Non-pigmented ciliary epithelial cell (primary cell): ENCODE results near the gene RTN4R.
"Not testable (repeated sequence)": the region's sequence is repeated elsewhere in the genome, so short reads cannot be mapped to it uniquely, and the experiment has no call there.

Experiments
- DNase-seq: peaks from one replicate; pipeline ENCODE4 v3.0.0-alpha.2; 2010; ENCODE audit warnings: low read depth

Gene RTN4R

DNA sequence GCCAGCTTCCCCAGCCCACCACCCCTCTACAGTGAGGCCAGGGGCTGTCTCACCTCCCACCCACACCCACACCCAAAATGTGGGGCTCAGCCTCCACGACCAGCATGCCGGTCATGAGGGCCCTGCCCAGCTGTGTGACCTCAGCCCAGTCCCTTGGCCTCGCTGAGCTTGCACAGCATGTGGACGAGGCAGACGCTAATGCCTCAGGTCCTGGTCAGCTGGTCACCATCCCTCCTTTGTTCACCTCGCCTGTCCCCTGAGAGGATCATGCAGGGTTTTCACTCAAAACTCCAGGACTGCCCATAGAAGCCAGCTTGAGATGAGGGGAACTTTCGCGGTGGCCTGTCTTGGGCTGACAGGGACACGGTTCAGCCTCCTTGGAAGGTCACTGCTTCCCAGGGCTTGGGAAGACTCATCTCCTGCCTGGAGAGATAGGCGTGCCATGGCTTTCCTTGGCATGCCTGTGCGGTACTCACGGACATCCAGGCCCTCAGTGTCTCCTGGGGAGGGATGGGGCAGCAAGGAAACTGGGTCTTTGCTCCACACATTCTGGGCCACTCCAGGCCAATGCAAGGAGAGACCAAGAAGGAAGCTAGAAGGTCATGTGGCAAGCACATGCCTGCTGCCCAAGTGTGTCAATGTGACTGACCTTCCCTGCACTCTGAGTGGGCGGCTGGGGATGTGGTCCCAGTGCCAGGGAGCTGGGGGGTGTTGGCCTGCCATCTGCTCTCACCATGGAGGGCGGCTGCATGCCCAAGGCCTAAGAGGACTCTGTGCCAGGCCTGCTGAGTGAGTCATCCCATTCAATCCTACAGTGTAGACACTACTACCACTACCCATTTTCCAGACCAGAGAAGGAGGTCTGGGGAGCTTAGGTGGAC is 3.2 kb upstream of the RTN4R start:
- DNase-seq = no peak

DNA sequence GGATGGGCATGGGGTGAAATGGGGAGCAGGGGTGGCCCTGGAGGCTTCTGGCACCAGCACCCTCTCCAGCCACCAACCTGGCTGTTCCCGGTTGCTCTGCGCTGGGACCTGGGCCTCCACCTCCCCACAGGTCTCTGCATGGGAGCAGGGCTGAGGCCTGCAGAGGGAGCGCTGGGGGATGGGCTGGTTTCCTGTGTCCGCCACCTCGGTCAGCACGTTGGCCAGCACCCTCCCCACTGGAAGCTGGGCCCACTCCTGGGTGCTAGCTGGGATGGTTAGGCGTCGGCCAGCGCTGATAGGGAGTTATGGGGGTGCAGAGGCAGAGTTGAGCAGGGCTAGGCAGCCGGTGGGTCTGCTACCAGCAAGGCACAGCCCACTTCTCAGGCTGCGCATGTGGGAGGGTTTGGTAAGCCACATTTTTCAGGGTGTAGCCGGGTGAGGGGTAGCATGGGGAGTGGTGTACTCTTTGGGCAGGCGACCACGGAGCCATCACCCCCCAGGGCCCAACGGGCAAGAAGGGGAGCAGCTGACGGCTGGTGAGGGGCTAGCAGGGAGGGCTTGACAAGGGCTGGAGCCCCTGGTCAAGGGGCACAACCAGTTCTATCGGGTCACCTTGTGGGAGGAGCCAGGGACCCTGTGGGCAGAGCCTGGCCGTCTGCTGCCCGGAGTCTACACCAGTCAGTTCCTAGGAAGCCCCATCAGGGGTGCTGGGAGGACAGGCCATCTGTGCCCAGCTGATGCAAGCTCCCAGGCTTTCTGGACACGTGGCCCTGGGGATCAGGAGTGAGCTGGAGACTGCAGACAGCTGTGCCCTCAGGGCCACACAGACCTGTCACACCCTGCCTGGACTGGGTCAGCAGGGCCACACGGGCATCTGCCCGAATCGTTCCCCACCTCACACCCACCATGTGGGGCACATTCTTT is 2.3 kb upstream of the RTN4R start:
- DNase-seq = not testable (repeated sequence)

DNA sequence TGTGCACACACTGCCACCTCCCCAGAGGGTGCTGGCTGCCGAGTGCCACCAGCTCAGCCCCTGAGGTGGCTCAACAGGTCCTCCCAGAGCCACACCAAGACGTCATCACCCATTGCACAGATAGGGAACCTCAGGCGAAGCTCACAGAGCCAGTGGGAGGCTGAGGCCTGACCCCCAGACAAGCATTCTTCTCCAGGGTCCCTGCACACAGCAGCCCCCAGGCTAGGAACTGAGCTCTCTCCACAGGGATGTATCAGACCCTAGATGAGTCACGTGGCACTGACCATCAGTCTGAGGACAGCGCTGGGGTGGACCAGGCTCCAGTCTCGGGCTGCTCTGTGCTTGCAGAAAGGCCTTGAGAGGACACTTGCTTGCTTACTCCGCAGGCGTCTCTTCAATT is 1.6 kb upstream of the RTN4R start:
- not testable (repeated sequence) for DNase-seq

DNA sequence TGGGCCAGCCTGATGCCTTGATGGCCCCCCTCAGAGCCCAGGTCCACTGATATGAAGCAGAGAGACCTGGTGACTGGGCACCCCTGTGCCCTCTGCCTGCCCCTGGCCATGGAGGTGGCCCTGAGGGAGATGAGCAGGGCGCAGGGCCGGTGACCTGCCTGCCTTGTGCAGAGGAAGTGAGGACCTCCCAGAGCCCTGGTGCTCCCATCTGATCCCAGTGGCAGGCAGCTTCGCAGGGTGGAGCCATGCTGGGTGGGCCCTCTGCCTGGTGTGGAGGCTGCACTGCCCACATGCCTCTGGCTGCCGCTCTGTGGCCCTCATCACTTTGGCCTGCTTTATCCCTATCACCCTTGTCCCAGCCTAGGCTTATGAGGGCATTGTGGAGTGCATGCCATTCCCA is 1.1 kb upstream of the RTN4R start:
- DNase-seq = not testable (repeated sequence)

DNA sequence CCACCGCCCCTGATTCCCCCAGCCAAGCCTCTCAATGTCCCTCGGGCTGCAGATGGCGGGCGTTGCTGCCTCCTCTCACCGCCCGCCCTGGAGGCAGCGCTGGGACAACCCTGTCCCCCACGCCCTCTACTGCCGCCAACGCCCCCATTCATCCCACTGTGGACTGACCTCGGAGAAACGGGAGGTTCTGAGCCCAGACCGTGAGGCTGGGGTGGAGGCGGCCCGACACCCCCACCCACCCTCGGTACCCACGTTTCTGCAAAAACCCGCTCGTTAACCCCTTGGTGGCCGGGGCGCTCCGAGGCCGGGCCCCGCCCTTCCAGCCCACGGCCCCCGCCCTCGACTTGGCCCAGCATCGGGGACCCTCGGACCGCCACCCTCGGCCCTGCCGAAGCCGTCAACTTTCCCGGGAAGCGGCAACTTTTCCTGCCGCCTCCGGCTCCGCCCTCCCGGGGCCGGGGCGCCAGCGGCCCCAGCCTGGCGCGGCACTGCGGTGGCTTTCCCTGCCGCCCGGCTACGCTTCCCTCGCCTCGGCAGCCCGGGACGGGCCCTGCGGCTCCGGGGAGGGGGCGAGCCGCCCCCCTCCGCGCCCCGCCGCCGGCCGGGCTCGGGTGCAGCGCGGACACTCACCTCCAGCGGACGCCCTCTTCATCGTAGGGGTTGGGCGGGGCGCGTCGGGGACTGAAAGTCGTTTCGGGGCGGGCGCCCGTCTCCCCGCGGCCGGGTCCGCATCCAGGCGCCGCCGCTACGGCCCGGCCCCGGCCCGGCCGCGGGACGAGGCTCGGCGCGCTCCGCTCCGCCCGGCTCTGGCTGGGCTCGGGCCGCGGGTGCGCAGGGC is 458 bp downstream of the RTN4R start:
- no peak for DNase-seq

DNA sequence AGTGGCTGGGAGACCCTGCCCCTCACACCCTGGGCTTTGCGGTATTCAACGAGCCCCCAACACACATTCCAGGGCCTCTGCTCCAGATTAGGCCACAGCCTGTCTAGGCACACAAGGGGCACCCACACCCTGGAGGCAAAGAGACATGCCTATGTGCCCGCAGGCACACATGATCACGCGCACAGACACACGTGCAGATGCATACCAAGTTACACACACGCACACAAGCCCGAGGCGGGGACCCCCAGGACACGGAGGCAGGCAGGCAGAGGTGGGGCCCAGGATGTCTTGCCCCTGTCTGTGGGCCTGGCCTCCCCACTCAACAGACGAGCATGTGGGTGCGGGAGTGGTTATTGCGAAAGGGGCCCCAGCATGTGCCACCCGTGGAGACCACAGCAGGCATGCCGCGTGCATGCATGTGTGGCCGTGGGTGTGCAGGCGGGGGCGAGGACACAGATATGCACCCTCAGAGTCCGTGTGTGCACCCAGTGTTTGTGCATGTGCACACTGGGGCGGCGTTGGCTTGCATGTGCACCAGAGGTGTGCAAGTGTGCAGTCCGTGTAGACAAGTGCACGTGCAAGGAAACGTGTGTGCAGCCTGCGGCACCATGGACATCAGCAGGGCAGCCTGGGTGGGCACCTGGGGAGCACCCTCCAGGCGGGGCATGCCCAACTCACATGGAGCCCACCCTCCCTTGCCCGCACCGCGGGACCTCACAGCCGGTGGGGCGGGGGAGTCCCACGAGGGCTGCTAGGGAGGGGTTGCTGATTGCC is 1.3 kb downstream of the RTN4R start:
- DNase-seq = not testable (repeated sequence)

DNA sequence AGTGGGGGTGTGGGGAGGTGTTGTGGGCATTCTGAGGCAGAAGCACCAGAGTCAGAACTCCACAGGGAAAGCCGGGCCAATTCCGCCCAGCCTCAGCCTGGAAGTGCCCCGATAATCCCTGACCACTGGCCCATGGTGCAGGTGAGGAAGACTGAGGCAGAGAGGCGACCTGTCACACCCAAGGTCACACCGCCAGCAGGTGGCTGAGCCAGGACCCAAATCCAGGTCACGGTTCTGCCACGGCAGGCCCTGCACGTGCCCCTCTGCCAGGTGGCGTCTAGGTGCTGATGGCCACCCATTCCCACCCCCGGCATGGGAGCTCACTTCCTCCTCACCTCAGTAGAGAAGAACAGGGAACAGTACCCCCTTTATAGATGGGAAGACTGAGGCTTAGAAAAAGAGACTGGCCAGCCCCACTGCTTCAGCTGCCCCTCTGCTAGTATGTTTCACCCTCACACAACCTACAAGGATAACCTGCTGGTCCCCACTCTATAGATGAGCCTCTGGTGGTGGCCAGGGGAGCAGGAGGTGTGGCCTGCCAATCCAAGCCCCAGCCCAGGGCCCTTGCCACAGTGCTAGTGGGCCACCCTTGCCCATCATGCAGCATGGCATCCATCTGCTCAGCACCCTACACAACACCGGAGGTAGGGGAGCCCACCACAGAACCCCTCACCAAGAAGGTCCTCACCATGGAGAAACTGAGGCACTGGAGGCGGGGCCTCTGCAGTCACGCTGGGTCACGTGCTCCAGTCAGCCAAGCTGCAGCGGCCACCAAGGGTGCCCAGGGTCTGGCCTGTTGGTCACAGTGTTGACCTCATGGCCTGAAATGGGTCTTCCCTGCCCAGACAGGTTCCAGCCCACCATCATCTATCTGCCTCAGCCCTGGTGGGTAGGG is 2.1 kb downstream of the RTN4R start:
- DNase-seq = not testable (repeated sequence)

DNA sequence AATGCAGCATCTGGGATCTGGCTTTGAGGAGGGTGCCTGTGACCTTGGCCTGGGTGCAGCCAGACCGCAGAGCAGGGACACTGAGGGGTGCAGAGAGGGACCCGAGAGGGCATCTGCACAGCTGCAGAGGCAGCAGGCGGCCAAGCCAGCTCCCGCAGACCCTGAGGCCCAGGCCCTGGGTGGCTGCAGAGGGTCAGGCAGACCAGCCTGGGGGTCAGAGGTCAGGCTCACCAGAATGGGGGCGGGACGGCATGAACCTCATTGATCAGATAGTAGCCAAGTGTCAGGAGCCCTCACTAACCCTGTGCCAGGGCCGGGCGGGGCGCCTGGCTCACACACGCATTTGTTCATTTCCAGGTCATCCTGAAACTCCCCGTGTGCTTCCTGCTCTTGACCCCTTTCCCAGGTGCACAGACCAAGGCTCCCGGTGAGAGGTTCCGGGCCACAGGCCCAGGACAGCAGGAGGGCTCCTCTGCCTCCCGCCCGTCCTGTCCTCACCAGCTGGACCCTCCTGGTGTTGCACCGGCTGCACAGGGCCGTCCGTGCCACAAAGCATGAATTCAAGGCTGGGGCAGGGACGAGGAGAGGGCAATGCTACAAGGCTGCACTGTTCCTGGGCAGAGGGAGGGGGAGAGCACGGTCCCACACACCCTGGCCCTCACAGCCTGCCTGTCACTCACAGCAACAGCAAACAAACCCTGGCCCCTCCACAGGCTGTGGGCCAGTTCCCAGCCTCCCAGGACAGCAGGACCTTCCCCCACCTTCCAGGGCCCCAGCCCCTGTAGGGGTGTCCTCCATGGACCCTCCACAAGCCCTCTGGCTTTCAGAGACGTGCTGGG is 3.3 kb downstream of the RTN4R start:
- no peak for DNase-seq

DNA sequence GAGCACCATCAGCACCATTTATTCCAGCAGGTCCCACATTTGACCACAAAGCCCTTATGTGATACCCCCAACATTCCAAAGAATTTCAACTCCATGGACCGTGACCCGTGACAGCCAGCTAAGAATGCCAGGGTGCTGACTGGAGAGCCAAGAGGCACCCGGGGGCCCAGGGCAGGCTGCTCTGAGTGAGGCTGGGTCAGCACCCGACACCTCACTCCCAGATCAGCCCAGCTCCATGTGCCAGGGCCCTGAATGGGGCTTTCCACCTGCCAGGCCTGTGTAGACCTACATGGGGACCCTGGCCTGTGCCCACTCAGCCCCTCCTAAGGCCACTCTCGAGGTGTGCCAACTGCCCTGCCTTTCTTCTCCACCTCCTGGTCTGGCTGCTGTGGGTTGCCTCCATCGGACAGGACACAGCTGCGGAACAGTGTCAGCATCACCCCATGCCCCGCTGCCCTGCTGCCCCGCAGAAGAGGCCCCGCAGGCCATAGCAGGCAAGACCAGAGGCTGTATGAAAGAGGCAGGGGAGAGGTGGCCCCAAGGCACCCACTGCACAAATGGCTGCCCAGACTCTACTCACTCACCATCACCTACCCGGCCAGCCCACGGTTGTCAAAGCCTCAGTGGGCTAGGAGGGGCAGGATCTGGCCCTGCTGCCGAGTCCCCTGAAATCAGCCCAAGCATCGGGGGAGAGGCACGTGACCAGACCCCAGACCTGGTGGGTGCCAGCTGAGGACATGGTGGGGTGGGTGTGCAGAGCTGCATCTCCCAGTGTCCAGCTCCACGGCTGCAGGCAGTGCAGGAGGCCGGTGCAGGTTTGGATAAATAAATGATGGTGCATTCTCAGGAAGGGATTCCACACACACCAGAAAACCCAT is 4.5 kb downstream of the RTN4R start:
- not testable (repeated sequence) for DNase-seq

DNA sequence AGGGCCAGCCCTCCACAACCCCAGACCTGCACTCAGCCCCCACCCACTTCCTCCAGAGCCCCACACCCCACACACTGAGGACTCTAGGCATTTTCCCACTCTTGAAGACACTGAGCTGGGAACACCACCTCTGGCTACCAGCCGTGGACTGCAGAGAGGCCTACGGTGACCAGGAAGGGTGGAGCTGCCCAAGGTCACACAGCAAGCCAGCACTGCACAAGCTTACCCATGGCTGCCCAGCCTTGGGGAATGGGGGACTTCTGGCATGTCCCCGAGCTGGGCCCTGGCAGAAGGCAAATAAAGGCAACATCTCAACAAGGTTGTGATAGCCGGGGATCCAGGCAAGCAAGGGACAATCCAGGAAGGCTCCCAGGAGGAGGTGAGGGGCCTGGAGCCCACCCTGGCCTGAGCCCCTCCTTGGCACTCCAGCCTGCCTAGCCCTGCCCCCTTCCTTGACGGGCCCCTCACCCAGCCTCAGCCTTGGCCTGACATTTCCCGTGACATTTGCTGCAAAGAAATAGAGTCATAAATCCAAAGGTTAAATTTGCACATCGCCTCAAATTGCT is 5.5 kb downstream of the RTN4R start:
- DNase-seq = no peak

DNA sequence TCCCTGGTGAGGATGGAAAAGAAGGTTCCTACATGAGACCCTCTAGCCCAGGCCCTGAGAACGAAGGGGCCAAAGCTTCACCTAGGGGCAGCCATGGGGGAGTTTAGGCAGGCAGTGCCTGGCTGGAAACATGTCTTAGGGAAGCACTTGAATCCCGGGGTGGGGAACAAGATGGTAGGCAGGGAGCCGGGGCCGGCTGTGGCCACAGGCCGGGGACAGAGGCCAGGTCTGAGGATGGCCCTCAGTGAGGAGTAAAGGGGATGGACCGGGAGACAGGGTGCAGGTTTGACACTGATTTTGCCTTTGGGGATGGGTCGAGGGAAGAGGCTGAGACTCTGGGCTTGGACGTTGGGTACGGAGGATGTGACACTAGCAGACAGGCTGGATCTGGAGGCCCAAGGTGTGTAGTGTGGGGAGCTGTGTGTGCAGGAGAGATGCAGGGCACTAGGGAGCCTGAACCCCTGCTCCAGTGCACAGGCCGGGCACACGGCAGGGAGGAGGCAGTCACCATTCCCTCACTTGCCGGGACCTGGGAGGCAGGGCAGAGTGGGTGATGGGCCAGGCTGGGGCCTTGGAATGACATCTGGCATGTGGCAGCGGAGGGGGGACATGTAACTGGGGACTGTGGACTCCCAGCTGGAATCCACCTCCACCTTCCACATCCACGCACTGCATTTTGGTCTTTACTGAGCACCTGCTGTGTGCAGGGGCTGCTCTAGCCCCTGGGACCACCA is 6.1 kb downstream of the RTN4R start:
- no peak for DNase-seq

DNA sequence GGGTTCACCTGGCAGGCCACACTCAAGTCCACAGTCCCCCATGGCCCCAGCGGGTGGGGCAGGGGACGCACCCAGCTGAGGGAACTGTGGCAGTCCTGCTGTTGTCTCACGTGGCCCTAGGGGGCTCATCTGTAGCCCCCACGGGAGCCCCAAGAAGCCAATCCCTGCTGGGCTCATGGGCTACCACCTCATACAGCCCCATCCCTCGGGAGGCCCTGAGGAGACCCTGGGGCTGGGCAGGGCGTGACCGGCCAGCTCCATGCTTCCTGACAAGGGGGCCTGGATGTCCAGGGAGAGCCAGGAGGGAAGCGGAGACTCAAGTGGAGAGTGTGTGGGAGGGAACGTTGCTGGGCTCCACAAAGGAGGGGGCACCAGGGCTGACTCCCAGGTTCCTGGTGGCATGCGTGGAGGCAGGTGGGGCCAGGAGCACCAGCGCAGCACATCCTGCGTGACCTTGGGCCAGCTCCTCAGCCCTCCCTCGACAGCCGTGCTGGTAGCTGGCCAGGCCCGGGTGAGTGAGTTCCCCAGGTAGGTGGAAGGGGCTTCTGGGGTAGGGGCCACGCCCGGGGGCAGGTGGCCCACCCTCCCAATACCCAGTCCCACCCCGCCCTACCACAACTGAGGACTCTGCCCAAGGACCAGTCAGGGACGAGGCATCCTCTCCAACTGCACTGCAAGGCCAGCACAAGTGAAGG is 7.9 kb downstream of the RTN4R start:
- no peak for DNase-seq

DNA sequence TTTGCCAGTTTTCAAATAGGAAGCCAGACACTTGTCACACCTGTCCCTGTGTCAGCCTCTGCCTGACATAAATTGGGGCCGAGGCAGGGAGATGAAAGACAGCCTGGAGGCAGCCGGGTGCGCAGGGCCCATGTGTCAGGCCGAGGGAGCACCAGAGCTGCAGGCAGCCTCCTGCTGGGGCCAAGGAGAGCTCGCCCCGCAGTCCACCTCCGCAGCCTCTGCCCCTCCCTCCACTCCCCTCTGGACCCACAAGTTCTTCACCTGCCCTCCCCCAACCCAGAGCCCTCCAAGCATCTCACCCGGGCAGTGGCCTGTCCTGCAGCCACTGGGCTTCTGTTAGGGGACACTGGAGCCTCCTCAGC is 8.8 kb downstream of the RTN4R start:
- no peak for DNase-seq

DNA sequence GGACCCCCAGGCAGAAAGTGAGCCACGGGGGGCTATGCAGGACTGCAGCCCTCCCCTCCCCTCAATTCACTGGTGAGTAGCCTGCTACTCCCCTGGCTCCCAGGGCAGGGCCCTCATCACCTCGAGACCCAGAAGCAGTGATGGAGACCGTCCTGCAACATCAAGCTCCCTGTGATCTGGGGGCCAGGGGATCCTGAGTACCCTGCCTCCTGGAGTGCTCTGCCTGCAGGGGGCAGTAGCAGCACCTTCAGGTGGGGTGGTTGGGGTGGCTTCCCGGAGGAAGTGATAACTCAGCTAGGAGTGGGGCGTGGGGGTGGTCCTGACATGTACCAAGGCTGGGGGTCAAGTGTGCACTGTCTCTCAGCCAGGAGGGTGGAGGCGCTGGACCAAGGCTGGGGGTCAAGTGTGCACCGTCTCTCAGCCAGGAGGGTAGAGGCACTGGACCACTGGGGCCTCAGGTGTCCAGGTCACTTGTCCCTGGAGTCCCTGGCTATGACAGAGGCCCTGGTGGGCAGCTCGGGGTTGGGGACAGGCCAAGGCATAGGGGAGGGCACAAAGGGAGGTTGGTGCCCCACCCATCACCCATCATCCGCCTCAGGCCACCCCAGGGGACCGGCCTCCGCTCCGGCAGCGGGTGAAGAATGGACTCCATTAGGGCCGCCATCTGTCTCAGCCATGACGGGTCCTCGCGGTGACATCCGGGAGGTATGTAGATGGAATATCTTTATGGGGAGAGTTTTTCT is 9.4 kb downstream of the RTN4R start:
- no peak for DNase-seq

DNA sequence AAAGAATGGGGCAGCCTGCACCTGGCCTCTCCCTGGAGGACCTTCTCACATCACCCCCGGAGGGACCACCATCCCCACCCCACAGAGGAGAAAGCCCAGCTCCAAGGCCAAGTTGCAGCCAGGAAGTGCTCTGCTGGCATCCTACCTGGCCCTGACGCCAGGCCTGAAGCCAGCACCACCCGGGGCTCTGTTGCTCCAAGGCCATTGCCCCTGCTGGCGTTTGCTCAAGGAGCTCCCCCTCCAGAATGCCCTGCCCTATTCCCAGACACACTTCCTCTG is 10.2 kb downstream of the RTN4R start:
- DNase-seq = no peak
